Breast epithelium (tissue), 4 donors: ENCODE measurements around the gene NEU4. TPM values are rescaled to one million over a fixed set of nuclear protein-coding genes. Genes with fewer than 3 reads are reported as not detected.

Experiments used
- DNase-seq, 2 donors: peaks; one replicate each; pipeline ENCODE4 v3.0.0-alpha.2; 2019; ENCODE audit warnings: low spot score in 2 of 2
- H3K27ac ChIP-seq, 2 donors: fragments of 200-600 bp; sonication (generic) in 1 of 2; one replicate each; pipeline ENCODE4 v1.5.1; 2016 to 2019; ENCODE audit warnings: mild to moderate bottlenecking in 1 of 2
- H3K27me3 ChIP-seq, 2 donors: fragments of 200-600 bp; sonication (generic) in 1 of 2; one replicate each; pipeline versions ENCODE4 v1.5.1 to v1.6.0; 2017 to 2019; ENCODE audit warnings: control low read depth in 1 of 2, mild to moderate bottlenecking in 1 of 2
- H3K36me3 ChIP-seq: fragments of 200-600 bp; one replicate; pipeline ENCODE4 v1.5.1; 2019
- H3K4me1 ChIP-seq, 2 donors: fragments of 200-600 bp; sonication (generic); one replicate each; pipeline ENCODE4 v1.5.1; 2016 to 2019; ENCODE audit warnings: control low read depth in 1 of 2
- H3K4me3 ChIP-seq, 3 donors: fragments of 200-600 bp; sonication (generic); 1 replicate in 2 of 3; 2 replicates in 1 of 3; pipeline ENCODE4 v1.5.1; 2016 to 2019; ENCODE audit warnings: mild to moderate bottlenecking in 3 of 3, moderate library complexity in 2 of 3
- H3K9me3 ChIP-seq, 2 donors: fragments of 200-600 bp; sonication (generic) in 1 of 2; one replicate each; pipeline ENCODE4 v1.5.1; 2016 to 2019; ENCODE audit warnings: control low read depth in 1 of 2
- POLR2A ChIP-seq: fragments of 450-650 bp; IDR thresholded peaks from one replicate; pipeline ENCODE4 v1.6.1; 2016; ENCODE audit warnings: antibody characterized with exemption, mild to moderate bottlenecking, moderate library complexity
- POLR2AphosphoS5 ChIP-seq, 3 donors: sonication (generic); formaldehyde crosslinking; IDR thresholded peaks; one replicate each; pipeline ENCODE4 v1.6.1; 2017; ENCODE audit warnings: antibody characterized with exemption in 3 of 3
- intact Hi-C: fragments of 100-400 bp; cut with DNase I; formaldehyde crosslinking; loops from one replicate; pipeline ENCODE4 v1.15.1; 2023; ENCODE audit warnings: low total_unique reads
- total RNA-seq, 3 donors: library from RNA; depleted of rRNA; stranded (reverse); fragments of >200 nt; gene quantifications; one replicate each; pipeline ENCODE4 v1.1.0, GENCODE V29; 2016
- TF ChIP-seq, protein P1 (sequence below), 3 donors: fragments of 450-650 bp; IDR thresholded peaks; one replicate each; pipeline ENCODE4 v1.5.1; 2016 to 2017; ENCODE audit warnings: antibody characterized with exemption in 3 of 3, mild to moderate bottlenecking in 3 of 3, moderate library complexity in 3 of 3

Gene NEU4
- total RNA-seq, 3 donors from 2014 or later, result 0.33 to 3.0 (median 0.44) TPM

DNA sequence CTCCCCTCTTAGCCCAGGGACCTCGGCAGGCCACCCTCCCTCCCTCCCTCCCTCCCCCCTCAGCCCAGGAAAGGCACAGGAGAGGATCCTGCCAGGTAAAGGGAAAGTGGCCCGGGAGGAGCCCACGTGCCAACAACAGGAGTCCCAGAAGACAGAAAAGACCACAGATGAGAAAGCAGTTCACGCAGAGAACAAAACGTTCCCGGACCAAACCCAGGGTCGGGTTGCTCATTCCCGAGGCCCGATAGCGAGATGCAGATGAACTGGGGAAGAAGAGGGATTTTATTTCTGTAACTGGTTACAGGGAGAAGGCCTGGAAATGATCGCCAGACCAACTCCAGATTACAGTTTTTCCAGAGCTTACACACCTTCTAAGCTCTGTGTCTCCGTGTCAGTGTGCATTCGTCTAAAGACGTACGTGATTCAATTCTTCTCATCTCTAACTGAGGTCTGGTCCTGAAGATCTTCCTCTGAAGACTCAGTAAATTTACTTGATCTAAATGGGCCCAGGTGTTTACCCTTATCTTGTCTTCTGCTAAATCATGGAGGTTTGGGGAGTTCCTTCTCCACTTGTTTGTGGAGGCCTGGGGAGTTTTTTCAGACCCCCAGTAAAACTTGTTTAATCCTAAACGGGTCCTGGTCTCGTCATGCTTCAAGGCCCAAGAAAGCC, 807 bp upstream of the NEU4 start:
- H3K27ac ChIP-seq, result no peak overlapping the region
- peaks cover 0 to 17% of the 10 kb centered on the region in 2 donors for H3K27me3 ChIP-seq
- no peaks in the 10 kb centered on the region for H3K9me3 ChIP-seq
- H3K4me1 ChIP-seq, result no peaks in the 10 kb centered on the region
- DNase-seq, result no peak
- H3K4me3 ChIP-seq, result no peak overlapping the region
- intact Hi-C loops, result no loop called here
- H3K36me3 ChIP-seq, result no peaks in the 10 kb centered on the region
- TF ChIP-seq, protein P1, sequence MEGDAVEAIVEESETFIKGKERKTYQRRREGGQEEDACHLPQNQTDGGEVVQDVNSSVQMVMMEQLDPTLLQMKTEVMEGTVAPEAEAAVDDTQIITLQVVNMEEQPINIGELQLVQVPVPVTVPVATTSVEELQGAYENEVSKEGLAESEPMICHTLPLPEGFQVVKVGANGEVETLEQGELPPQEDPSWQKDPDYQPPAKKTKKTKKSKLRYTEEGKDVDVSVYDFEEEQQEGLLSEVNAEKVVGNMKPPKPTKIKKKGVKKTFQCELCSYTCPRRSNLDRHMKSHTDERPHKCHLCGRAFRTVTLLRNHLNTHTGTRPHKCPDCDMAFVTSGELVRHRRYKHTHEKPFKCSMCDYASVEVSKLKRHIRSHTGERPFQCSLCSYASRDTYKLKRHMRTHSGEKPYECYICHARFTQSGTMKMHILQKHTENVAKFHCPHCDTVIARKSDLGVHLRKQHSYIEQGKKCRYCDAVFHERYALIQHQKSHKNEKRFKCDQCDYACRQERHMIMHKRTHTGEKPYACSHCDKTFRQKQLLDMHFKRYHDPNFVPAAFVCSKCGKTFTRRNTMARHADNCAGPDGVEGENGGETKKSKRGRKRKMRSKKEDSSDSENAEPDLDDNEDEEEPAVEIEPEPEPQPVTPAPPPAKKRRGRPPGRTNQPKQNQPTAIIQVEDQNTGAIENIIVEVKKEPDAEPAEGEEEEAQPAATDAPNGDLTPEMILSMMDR (IDR thresholded peaks at IDR 0.05), result no peak
- TF ChIP-seq POLR2AphosphoS5 (IDR thresholded peaks at IDR 0.05) (no peak), POLR2A (no peak)

GRCh38 chr2:241809383-241810306, 652 bp downstream of the NEU4 start:
- H3K27ac ChIP-seq, result no peak overlapping the region
- DNase-seq, result no peak
- H3K4me1 ChIP-seq, result no peaks in the 10 kb centered on the region
- H3K4me3 ChIP-seq, result no peak overlapping the region
- intact Hi-C loops, result no loop called here
- peaks cover 0 to 10% of the 10 kb centered on the region in 2 donors for H3K27me3 ChIP-seq
- no peaks in the 10 kb centered on the region for H3K9me3 ChIP-seq
- TF ChIP-seq, protein P1 (IDR thresholded peaks at IDR 0.05), result no peak
- TF ChIP-seq POLR2AphosphoS5 (IDR thresholded peaks at IDR 0.05), result no peak
- no peak for TF ChIP-seq POLR2A
- no peaks in the 10 kb centered on the region for H3K36me3 ChIP-seq

- intact Hi-C loops, result no loop called here
- DNase-seq, result no peak
- Histone ChIP-seq H3K4me3 (no peak overlapping the region), H3K4me1 (no peaks in the 10 kb centered on the region), H3K27ac (no peak overlapping the region), H3K36me3 (no peaks in the 10 kb centered on the region), H3K9me3 (no peaks in the 10 kb centered on the region), H3K27me3 (peaks cover 0 to 12% of the 10 kb centered on the region in 2 donors)
- TF ChIP-seq POLR2AphosphoS5 (IDR thresholded peaks at IDR 0.05), result no peak
- TF ChIP-seq, protein P1 (IDR thresholded peaks at IDR 0.05), result no peak
Observed at GRCh38 chr2:241810307-241811200, 1.6 kb downstream of the NEU4 start.

DNA sequence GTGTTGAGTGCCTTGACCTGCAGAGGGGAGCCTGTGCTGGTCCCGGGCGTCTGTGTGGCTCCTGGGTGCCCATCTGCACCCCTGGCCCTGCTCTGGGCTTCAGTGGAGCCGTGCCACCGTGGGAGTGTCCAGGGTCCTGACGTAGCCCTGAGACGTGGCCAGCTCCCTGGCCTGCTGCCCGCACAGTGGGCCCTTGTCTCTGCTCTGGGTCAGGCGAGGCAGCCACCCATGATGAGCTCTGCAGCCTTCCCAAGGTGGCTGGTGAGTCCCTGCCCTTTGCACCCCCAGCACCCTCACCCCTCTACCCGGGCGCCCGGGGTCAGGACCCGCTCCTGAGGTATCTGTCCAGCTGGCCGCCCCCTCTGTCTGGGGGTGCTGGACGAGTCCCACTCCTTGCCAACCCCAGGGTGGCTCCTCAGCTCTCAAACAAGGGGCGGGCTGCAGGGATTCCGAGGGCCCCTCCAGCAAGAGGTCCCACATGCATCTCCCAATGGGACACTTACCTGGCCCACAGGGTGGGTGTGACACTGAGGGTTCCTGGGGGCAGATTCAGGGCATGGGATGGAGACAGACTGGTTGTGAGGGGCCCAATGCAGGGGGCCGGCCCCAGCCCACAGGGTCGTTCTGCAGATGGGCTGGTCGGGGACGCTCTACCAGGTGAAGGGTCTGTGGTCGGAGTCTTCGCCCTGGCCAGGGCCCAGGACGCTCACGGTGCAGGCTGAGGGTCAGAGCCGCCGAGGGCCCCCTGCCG, 2.4 kb downstream of the NEU4 start:
- no peak overlapping the region for H3K4me3 ChIP-seq
- no peak for DNase-seq

More for the DNA sequence above, 2.4 kb downstream of the NEU4 start:
- Histone ChIP-seq H3K27me3 (peaks cover 0 to 20% of the 10 kb centered on the region in 2 donors), H3K27ac (no peak overlapping the region), H3K36me3 (no peaks in the 10 kb centered on the region), H3K9me3 (no peaks in the 10 kb centered on the region), H3K4me1 (no peaks in the 10 kb centered on the region)
- intact Hi-C loops, result no loop called here
- TF ChIP-seq POLR2A, result no peak
- TF ChIP-seq, protein P1 (IDR thresholded peaks at IDR 0.05), result no peak
- no peak for TF ChIP-seq POLR2AphosphoS5 (IDR thresholded peaks at IDR 0.05)
